ENCODE results near the gene FMN1. TPM values are rescaled to one million over a fixed set of nuclear protein-coding genes. Genes with fewer than 3 reads are reported as not detected.

FMN1 gene
- total and polyA plus RNA-seq, 10 of the 15 experiments (the other 5 are each of a cell fraction or from before 2014, with no cell fraction given) = 0.05 to 0.16 (median 0.08) TPM; not detected in 4

GRCh38 chr15:32974691-32975090 is 219.8 kb downstream of the FMN1 start:
- CTCF ChIA-PET = interaction anchor here (1.0 kb wide), 1 partner anchor 9 kb away, joined by 3 read pairs; no protein-coding TSS in a partner anchor
- FAIRE-seq (no peak), DNase-seq (ENCODE audit: low read depth, low spot score) (no peak), ATAC-seq (no peak)
- POLR2A ChIA-PET = no interaction called here
- H3K27ac ChIP-seq (ENCODE audit: control insufficient read depth, insufficient read depth) = no peak overlapping the region
- H3K36me3 ChIP-seq (ENCODE audit: control insufficient read depth in 2 of 2, insufficient read depth in 2 of 2, low read length in 1 of 2) = no peaks in the 10 kb centered on the region
- no peak overlapping the region for H3K4me2 ChIP-seq (ENCODE audit: control insufficient read depth, insufficient read depth)
- no peak overlapping the region for H3K4me3 ChIP-seq
- H3K9me3 ChIP-seq (replicated peaks; ENCODE audit: control insufficient read depth, insufficient read depth, low read length) = no peaks in the 10 kb centered on the region
- RAD21 ChIA-PET (ENCODE audit: unreplicated experiment) = no interaction called here
- no peaks in the 10 kb centered on the region for H4K20me1 ChIP-seq (ENCODE audit: control insufficient read depth, insufficient read depth)
- H3K4me1 ChIP-seq (ENCODE audit: control insufficient read depth, insufficient read depth, low read length) = no peaks in the 10 kb centered on the region
- no peak overlapping the region for H3K9ac ChIP-seq (ENCODE audit: control insufficient read depth, insufficient read depth, low read length)
- H3K27me3 ChIP-seq (replicated peaks in 1 of 2; ENCODE audit: control insufficient read depth in 2 of 2, insufficient read depth in 2 of 2, low read length in 1 of 2) = 0 out of 4 replicates have a peak, but pooled peaks cover 0 to 1% of the 10 kb centered on the region in 2 experiments
- no peak overlapping the region for H2AFZ ChIP-seq (ENCODE audit: control insufficient read depth, low read depth, low read length)
- in situ Hi-C loops (cut with MboI) = no loop called here
- WGBS (ENCODE audit: insufficient coverage, insufficient replicate concordance, low lambda C conversion rate, missing lambda C conversion rate) = 92% methylated on average over 1 of the region's 1 CpG
- no TSS peak for BruUV-seq (replicated peaks)
- no peaks in the 10 kb centered on the region for H3K79me2 ChIP-seq (ENCODE audit: control insufficient read depth, insufficient read depth, low read length)
- intact Hi-C loops (cut with micrococcal nuclease; ENCODE audit: unreplicated experiment) = no loop called here
- SMC1A ChIA-PET (ENCODE audit: uncharacterized antibody, unreplicated experiment) = no interaction called here
- TF ChIP-seq, protein P1, sequence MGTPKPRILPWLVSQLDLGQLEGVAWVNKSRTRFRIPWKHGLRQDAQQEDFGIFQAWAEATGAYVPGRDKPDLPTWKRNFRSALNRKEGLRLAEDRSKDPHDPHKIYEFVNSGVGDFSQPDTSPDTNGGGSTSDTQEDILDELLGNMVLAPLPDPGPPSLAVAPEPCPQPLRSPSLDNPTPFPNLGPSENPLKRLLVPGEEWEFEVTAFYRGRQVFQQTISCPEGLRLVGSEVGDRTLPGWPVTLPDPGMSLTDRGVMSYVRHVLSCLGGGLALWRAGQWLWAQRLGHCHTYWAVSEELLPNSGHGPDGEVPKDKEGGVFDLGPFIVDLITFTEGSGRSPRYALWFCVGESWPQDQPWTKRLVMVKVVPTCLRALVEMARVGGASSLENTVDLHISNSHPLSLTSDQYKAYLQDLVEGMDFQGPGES (IDR thresholded peaks at IDR 0.05) = no peak
- TF ChIP-seq, protein P2, sequence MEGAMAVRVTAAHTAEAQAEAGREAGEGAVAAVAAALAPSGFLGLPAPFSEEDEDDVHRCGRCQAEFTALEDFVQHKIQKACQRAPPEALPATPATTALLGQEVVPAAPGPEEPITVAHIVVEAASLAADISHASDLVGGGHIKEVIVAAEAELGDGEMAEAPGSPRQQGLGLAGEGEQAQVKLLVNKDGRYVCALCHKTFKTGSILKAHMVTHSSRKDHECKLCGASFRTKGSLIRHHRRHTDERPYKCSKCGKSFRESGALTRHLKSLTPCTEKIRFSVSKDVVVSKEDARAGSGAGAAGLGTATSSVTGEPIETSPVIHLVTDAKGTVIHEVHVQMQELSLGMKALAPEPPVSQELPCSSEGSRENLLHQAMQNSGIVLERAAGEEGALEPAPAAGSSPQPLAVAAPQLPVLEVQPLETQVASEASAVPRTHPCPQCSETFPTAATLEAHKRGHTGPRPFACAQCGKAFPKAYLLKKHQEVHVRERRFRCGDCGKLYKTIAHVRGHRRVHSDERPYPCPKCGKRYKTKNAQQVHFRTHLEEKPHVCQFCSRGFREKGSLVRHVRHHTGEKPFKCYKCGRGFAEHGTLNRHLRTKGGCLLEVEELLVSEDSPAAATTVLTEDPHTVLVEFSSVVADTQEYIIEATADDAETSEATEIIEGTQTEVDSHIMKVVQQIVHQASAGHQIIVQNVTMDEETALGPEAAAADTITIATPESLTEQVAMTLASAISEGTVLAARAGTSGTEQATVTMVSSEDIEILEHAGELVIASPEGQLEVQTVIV (IDR thresholded peaks at IDR 0.05; ENCODE audit: borderline replicate concordance, partially characterized antibody) = no peak
- no peak for TF ChIP-seq CREB1 (IDR thresholded peaks at IDR 0.05; ENCODE audit: low read depth)
- no peak for TF ChIP-seq BRCA1 (IDR thresholded peaks at IDR 0.05; ENCODE audit: low read depth, low read length)
- TF ChIP-seq CBX5 (IDR thresholded peaks at IDR 0.05; ENCODE audit: low read depth) = no peak
- TF ChIP-seq PAX8 (IDR thresholded peaks at IDR 0.05) = no peak
- no peak for TF ChIP-seq TARDBP (IDR thresholded peaks at IDR 0.05; ENCODE audit: borderline replicate concordance)
- no peak for TF ChIP-seq RCOR1 (conservative IDR thresholded peaks at IDR 0.05; ENCODE audit: low read depth, low read length)
- TF ChIP-seq POU2F2 (IDR thresholded peaks at IDR 0.05; ENCODE audit: borderline replicate concordance, low read depth, low read length) = no peak
- TF ChIP-seq NRF1 (conservative IDR thresholded peaks at IDR 0.05; ENCODE audit: low read depth, low read length) = no peak
- TF ChIP-seq IKZF2 (IDR thresholded peaks at IDR 0.05) = no peak
- no peak for TF ChIP-seq CEBPZ (IDR thresholded peaks at IDR 0.05; ENCODE audit: low read depth, low read length)
- TF ChIP-seq SPI1 (IDR thresholded peaks at IDR 0.05; ENCODE audit: borderline replicate concordance, insufficient read depth, low read depth, low read length) = no peak
- TF ChIP-seq, protein P3, sequence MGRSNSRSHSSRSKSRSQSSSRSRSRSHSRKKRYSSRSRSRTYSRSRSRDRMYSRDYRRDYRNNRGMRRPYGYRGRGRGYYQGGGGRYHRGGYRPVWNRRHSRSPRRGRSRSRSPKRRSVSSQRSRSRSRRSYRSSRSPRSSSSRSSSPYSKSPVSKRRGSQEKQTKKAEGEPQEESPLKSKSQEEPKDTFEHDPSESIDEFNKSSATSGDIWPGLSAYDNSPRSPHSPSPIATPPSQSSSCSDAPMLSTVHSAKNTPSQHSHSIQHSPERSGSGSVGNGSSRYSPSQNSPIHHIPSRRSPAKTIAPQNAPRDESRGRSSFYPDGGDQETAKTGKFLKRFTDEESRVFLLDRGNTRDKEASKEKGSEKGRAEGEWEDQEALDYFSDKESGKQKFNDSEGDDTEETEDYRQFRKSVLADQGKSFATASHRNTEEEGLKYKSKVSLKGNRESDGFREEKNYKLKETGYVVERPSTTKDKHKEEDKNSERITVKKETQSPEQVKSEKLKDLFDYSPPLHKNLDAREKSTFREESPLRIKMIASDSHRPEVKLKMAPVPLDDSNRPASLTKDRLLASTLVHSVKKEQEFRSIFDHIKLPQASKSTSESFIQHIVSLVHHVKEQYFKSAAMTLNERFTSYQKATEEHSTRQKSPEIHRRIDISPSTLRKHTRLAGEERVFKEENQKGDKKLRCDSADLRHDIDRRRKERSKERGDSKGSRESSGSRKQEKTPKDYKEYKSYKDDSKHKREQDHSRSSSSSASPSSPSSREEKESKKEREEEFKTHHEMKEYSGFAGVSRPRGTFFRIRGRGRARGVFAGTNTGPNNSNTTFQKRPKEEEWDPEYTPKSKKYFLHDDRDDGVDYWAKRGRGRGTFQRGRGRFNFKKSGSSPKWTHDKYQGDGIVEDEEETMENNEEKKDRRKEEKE (IDR thresholded peaks at IDR 0.05) = no peak

Measured in GM12878 (cell line).